Neural cell (in vitro differentiated cells): ENCODE data around the gene SQSTM1.

ENCODE experiments used
- CTCF ChIP-seq: fragments of 450-650 bp; IDR thresholded peaks from 2 replicates; pipeline ENCODE4 v1.5.1; 2014; ENCODE audit warnings: antibody characterized with exemption, mild to moderate bottlenecking, moderate library complexity; ENCODE audit not compliant: poor library complexity, severe bottlenecking
- EZH2 ChIP-seq: fragments of 200-600, 300-800 bp; shearing (Covaris generic), sonication (generic); IDR thresholded peaks from 2 replicates; pipeline ENCODE4 v1.6.1; 2014; ENCODE audit warnings: antibody characterized with exemption, low read length, borderline replicate concordance, mild to moderate bottlenecking; ENCODE audit not compliant: insufficient read depth, poor library complexity, severe bottlenecking
- MXI1 ChIP-seq: fragments of 450-650 bp; conservative IDR thresholded peaks from 2 replicates; pipeline ENCODE4 v1.6.1; 2014; ENCODE audit warnings: antibody characterized with exemption, mild to moderate bottlenecking; ENCODE audit not compliant: poor library complexity, severe bottlenecking
- POLR2AphosphoS5 ChIP-seq: IDR thresholded peaks from 2 replicates; pipeline ENCODE4 v1.6.1; 2012
- REST ChIP-seq: IDR thresholded peaks from 2 replicates; pipeline ENCODE4 v1.6.1; 2012; ENCODE audit warnings: borderline replicate concordance
- TAF1 ChIP-seq: IDR thresholded peaks from 2 replicates; pipeline ENCODE4 v1.6.1; 2012; ENCODE audit warnings: low read depth

- TF ChIP-seq CTCF (no peak), TAF1 (no peak), REST (no peak), EZH2 (no peak), POLR2AphosphoS5 (no peak), MXI1 (no peak)
These were observed 57.7 kb downstream of the SQSTM1 start for GRCh38 chr5:179878222-179879002.
